Measurements from ENCODE around the gene SPAG7.

Gene SPAG7

GRCh38 chr17:4966844-4967538, 626 bp downstream of the SPAG7 start:
- Mint-ChIP-seq H3K4me3 (no peak overlapping the region), H3K9me3 (no peaks in the 10 kb centered on the region), H3K36me3 (peaks cover 23% of the 10 kb centered on the region), H3K4me1 (peaks cover 38% of the 10 kb centered on the region), H3K27ac (no peak overlapping the region), H3K27me3 (no peaks in the 10 kb centered on the region)

- Mint-ChIP-seq H3K9me3 (no peaks in the 10 kb centered on the region), H3K36me3 (peaks cover 20% of the 10 kb centered on the region), H3K4me3 (peak overlapping the region; percentile 8), H3K27ac (peak overlapping the region; percentile 74), H3K27me3 (no peaks in the 10 kb centered on the region), H3K4me1 (peaks cover 30% of the 10 kb centered on the region)
These were observed 2.2 kb downstream of the SPAG7 start for GRCh38 chr17:4965311-4965986.

GRCh38 chr17:4960279-4960922, 7.2 kb downstream of the SPAG7 start:
- no peak overlapping the region for H3K27ac Mint-ChIP-seq

GRCh38 chr17:4959261-4959965, 8.2 kb downstream of the SPAG7 start:
- H3K4me1 Mint-ChIP-seq: peaks cover 7% of the 10 kb centered on the region
- no peaks in the 10 kb centered on the region for H3K9me3 Mint-ChIP-seq
- H3K27me3 Mint-ChIP-seq: no peaks in the 10 kb centered on the region
- H3K4me3 Mint-ChIP-seq: no peak overlapping the region
- H3K36me3 Mint-ChIP-seq: peaks cover 4% of the 10 kb centered on the region
- H3K27ac Mint-ChIP-seq: peak overlapping the region; percentile 72

More at GRCh38 chr17:4960279-4960922, 7.2 kb downstream of the SPAG7 start:
- Mint-ChIP-seq H3K4me1 (peaks cover 11% of the 10 kb centered on the region), H3K4me3 (no peak overlapping the region), H3K27me3 (no peaks in the 10 kb centered on the region), H3K36me3 (peaks cover 6% of the 10 kb centered on the region), H3K9me3 (no peaks in the 10 kb centered on the region)

- no peak overlapping the region for H3K4me3 Mint-ChIP-seq
- no peaks in the 10 kb centered on the region for H3K27me3 Mint-ChIP-seq
- peaks cover 11% of the 10 kb centered on the region for H3K4me1 Mint-ChIP-seq
- H3K9me3 Mint-ChIP-seq: no peaks in the 10 kb centered on the region
- H3K36me3 Mint-ChIP-seq: peaks cover 4% of the 10 kb centered on the region
- no peak overlapping the region for H3K27ac Mint-ChIP-seq
These were observed 9.5 kb downstream of the SPAG7 start for GRCh38 chr17:4958102-4958501.

GRCh38 chr17:4956493-4957061, 11.0 kb downstream of the SPAG7 start:
- Mint-ChIP-seq H3K4me3 (no peak overlapping the region), H3K4me1 (peaks cover 11% of the 10 kb centered on the region), H3K27ac (peak overlapping the region; percentile 19), H3K9me3 (no peaks in the 10 kb centered on the region), H3K36me3 (peaks cover 4% of the 10 kb centered on the region), H3K27me3 (no peaks in the 10 kb centered on the region)

- no peak overlapping the region for H3K4me3 Mint-ChIP-seq
- no peaks in the 10 kb centered on the region for H3K27me3 Mint-ChIP-seq
- peaks cover 24% of the 10 kb centered on the region for H3K4me1 Mint-ChIP-seq
- no peaks in the 10 kb centered on the region for H3K36me3 Mint-ChIP-seq
- no peaks in the 10 kb centered on the region for H3K9me3 Mint-ChIP-seq
- no peak overlapping the region for H3K27ac Mint-ChIP-seq
These were observed 12.5 kb downstream of the SPAG7 start for GRCh38 chr17:4955091-4955490.

- H3K9me3 Mint-ChIP-seq: no peaks in the 10 kb centered on the region
- H3K4me1 Mint-ChIP-seq: peaks cover 24% of the 10 kb centered on the region
- no peaks in the 10 kb centered on the region for H3K36me3 Mint-ChIP-seq
- no peak overlapping the region for H3K4me3 Mint-ChIP-seq
- no peaks in the 10 kb centered on the region for H3K27me3 Mint-ChIP-seq
- no peak overlapping the region for H3K27ac Mint-ChIP-seq
These were observed 14.1 kb downstream of the SPAG7 start for GRCh38 chr17:4953451-4953961.

GRCh38 chr17:4951486-4951885, 16.1 kb downstream of the SPAG7 start:
- Mint-ChIP-seq H3K4me3 (peak overlapping the region; percentile 90), H3K4me1 (peaks cover 20% of the 10 kb centered on the region), H3K27me3 (no peaks in the 10 kb centered on the region), H3K9me3 (no peaks in the 10 kb centered on the region), H3K27ac (peak overlapping the region; percentile 85), H3K36me3 (peaks cover 7% of the 10 kb centered on the region)

- Mint-ChIP-seq H3K4me3 (peak within 1 kb of the TSS; percentile 90), H3K27ac (peak within 1 kb of the TSS; percentile 97), H3K27me3 (no peaks in the 10 kb centered on the region), H3K9me3 (no peaks in the 10 kb centered on the region), H3K4me1 (peaks cover 17% of the 10 kb centered on the region), H3K36me3 (peaks cover 12% of the 10 kb centered on the region)
These were observed 16.8 kb downstream of the SPAG7 start, which contains the start of gene ENO3 for GRCh38 chr17:4950746-4951204. TSS of gene ENO3 (plus strand) at chr17:4951119. CDS start at chr17:4951830, 711 bp downstream.

- peak overlapping the region; percentile 90 for H3K4me3 Mint-ChIP-seq
- peak overlapping the region; percentile 97 for H3K27ac Mint-ChIP-seq
- no peaks in the 10 kb centered on the region for H3K27me3 Mint-ChIP-seq
- peaks cover 23% of the 10 kb centered on the region for H3K4me1 Mint-ChIP-seq
- peaks cover 18% of the 10 kb centered on the region for H3K36me3 Mint-ChIP-seq
- no peaks in the 10 kb centered on the region for H3K9me3 Mint-ChIP-seq
These were observed 17.4 kb downstream of the SPAG7 start for GRCh38 chr17:4950075-4950745.

- no peaks in the 10 kb centered on the region for H3K27me3 Mint-ChIP-seq
These were observed 18.1 kb downstream of the SPAG7 start for GRCh38 chr17:4949321-4950074.

GRCh38 chr17:4948931-4949320, 18.7 kb downstream of the SPAG7 start:
- H3K4me3 Mint-ChIP-seq: peak overlapping the region; percentile 100
- peaks cover 33% of the 10 kb centered on the region for H3K4me1 Mint-ChIP-seq
- H3K27ac Mint-ChIP-seq: peak overlapping the region; percentile 100
- no peaks in the 10 kb centered on the region for H3K27me3 Mint-ChIP-seq
- H3K9me3 Mint-ChIP-seq: no peaks in the 10 kb centered on the region
- peaks cover 21% of the 10 kb centered on the region for H3K36me3 Mint-ChIP-seq

More at GRCh38 chr17:4949321-4950074, 18.1 kb downstream of the SPAG7 start:
- Mint-ChIP-seq H3K9me3 (no peaks in the 10 kb centered on the region), H3K36me3 (peaks cover 20% of the 10 kb centered on the region), H3K27ac (peak overlapping the region; percentile 88), H3K4me1 (peaks cover 30% of the 10 kb centered on the region), H3K4me3 (peak overlapping the region; percentile 100)

Measured in activated naive CD4-positive, alpha-beta T cell treated with anti-CD3 and anti-CD28 coated beads, Interleukin-2, amount 50 U/mL, for 24 hours (primary cell).